DMS114 treated with DMSO at 0.1 percent for 48 hours (cell line): ENCODE measurements around the gene PRIMA1.

ENCODE experiments used
- DNase-seq: peaks from one replicate; lab custom pipeline; 2025; ENCODE audit not compliant: unreplicated experiment; lab: John Stamatoyannopoulos, UW

The PRIMA1 gene

DNA sequence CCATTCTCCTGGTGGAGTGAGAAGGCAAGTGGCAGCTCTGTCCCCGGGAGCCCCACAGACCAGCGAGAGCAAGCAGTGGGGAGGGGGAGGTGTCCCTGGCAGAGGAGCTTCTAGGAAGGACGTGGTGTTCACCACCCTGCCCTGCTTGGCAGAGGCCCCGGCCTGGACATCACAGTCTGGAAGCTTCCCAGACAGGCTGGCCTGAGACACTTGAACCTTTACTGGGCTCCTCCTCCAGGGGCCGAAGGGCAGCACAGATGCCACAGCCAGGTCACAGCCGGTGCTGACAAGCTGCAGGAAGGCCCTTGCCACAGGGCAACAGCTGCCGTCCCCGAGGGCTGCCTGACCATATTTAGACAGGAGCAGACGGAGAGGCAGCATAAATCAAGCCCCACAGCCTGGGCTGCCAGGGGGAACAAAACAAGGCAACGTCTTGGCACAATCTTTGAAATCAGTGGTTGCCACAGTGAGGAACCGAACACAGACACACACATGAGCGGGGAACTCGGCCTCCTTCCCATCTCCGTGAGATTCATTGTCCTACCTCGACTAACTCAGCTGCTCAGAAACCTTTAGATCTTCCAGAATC, 28.5 kb downstream of the PRIMA1 start:
- no peak for DNase-seq

DNA sequence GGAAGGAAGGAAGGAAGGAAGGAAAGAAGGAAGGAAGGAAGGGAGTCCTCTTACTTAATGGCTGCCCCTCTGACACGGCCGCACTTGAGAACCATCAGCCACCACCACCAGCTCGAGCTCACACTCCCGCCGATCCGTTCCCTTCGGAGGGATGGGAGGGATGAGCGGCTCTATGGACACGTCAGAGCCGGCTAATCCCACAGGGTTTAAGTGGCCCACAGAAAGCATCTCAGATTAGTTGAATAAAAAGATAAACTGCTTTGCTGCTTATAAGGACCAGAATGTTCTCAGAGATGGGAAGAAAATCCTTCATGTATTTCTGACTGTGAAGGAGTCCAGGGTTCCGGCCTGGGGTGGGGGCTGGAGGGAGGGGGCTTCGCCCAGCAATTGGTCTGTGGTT, 31.1 kb downstream of the PRIMA1 start:
- no peak for DNase-seq

DNA sequence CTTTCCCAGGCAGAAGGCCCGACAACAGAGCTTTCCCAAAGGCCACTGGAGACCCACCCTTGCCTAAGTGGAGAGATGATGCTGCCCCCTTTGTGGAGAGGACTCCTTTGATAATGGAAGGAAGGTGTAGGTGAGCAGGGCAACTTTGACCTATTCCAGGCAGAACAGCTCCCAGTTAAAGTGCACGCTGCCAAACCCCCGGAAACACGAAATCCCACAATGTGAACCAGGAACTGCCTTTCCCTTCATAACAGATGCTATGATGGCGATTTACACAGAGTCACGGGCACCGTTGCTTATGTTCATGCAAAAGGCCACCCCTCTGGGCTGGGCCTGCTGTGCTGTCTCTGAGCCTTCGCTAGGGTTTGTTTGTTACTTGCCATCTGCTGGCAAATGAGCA, 34.6 kb downstream of the PRIMA1 start:
- no peak for DNase-seq

DNA sequence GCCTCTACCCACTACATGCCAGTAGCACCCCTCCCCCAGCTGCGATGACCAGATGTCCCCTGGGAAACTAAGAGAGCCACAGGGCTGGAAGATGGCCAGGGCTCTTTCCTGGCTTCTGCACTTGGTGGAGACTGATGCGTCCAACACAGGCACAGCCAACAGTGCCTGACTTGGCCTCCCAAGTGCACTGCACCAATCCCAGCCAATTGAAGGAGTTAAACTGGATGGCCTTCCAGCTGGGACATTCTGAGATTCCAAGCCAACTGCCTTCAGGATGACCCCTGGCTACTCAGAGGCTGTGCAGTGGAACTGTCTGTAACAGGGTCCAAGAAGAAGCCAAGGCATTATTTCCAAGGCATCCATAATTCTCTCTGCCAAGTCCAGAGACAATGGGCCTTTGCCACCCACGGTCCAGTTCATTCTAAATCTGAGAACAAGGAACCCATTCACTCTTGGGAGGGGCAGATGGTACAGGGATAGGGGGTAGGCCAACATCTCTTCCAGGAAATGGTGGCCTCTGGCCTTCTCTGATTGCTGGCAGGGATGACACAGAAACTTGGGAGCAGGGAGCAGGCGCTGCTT, 35.2 kb downstream of the PRIMA1 start:
- no peak for DNase-seq

DNA sequence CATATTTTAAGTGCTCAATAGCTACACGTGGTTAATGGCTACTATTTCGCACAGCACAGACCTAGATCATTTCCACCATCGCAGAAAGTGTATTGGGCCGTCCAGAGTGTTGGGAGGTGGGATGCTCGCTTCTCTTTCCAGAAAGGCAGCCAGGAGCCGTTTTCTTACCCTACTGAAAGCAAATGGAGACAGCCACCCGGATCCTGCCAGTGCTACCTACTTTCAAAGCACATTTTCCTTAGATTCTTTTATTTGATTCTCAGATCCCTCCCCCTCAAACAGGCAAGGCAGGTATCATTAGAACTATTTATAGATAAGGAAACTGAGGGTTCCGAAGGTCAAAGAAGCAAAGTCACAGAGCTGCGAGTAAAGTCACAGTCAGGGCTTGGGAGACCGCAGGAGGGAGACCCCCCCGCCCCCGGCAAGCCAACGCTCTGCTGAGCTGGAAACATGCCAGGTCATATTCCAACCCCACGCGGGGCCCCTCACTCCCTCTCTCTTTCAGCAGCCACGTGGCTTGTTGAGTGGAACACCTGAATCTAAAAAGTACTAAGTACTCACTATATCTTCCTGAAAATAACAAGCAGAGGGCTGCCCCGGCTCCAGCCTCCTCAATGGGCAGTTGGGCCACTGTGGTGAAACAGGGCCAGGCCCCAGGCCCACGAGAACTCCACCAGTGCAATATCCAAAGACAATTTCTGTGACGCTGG, 36.2 kb downstream of the PRIMA1 start:
- no peak for DNase-seq

DNA sequence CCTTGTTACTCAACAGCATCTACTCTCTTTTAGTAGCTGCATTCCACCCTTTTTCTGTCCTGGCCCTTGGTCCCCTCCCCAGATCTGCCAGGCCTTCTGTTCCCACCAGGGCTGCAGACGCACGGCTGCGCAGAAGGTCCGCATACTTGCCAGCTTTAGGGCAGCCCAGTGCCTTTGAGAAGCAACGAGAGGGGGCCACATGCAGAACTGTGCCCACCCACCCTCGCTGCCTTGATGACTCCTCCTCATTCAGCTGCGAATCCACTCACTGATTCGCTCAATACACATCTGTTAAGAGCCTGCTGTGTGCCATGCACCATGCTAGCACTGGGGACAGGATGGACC, 39.2 kb downstream of the PRIMA1 start:
- no peak for DNase-seq

DNA sequence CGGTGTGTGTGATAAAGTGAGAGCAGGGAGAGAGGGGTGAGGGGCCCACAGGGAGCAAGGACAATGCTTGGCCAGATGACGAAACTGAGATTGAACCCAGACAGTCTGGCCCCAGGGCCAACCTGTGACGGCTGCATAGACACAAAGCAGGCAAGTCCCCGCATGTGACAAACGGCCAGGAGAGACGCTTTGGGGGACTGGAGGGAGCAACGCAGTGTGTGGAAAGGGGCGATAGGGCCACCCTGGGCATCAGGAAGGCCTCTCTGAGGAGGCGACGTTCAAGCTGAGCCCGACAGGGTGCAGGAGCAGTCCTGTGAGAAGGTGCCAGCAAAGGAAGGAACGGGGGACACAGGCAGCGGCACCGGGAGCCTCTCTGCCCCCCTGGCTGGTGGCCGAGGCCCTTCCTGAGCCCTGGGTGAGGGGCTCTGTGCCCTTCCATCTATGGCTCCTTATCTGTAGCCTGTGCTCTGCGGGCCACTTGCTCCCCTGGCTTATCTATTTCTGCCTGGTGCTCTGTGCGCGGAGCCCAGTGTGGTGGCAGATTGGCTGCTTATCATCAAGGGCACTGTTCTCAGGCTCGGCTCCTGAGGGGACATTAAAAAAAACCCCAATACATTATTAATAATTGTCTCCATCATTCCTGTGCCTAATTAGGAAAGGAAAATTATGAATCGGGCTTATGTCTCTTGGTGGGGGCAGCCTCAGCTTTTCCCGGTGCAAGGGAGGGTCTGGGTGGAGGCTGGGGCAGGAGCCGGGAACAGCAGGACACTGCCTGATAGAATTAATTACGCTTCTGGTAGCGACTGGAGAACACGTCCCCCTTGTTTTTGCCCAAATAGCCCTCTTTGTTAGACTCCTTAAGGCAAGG, 39.8 kb downstream of the PRIMA1 start:
- no peak for DNase-seq

DNA sequence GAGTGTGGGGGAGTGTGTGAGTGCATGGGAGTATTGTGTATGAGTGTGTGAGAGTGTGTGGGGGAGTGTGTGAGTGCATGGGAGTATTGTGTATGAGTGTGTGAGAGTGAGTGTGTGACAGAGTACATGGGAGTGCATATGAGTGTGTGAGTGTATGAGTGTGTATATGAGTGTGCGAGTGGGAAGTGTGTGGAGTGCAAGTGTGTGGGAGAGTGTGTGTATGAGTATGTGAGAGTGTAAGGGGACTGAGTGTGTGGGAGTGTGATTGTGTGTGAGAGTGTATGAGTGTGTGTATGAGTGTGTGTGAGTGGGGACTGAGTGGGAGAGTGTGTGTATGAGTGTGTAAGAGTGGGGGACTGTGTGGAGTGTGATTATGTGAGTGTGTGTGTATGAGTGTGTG, 40.7 kb downstream of the PRIMA1 start:
- DNase-seq = no peak

DNA sequence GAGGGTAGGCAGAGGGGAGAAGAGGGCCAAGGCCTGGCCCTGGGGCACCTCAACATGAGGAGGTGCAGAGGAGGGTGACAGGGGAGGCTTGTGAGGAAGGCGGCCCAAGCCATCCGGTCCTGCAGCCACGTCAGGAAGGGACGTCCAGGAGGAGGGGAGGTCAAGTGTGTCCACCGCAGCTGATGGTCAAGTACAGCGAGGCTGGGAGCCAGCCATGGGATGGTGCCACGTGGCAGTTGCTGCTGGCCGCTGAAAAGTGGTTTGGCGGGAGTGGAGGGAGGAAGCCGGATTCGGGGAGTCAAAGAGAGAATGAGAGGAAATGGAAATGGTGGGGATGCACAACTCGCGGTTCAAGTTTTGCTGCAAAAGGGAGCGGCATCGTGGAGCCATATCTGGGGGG, 41.2 kb downstream of the PRIMA1 start:
- DNase-seq = no peak

DNA sequence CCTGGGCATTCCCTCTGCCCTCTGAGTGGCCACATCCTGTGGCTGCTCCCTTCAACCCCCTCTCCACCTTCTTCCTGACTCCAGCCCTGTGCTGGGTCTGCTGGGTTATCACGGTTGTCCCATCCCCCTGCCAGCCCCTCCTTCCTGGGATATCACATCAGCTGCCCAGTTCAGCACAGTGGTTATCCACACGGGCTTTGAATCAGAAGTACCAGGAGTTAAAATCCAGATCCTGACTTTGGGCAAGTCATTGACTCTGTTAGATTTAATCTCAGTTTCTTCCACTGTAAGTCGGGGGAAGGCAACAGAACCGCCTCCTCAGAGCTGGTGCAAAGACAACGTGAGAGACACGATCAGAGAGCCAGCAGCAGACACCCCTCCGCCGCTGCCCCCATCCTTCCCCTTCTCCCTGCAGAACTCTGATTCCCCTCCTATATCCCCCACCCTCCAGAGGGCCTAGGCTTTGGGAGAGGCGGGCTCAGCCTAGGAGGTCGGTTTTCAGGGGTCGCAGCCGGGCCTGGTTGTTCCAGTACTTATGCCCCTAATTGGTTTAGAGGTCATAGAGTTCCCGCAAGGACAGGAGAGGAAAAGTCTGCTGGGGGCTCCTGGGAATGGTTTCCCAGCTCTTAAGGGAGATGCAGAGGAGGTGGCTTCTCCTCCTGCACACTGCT, 42.5 kb downstream of the PRIMA1 start:
- no peak for DNase-seq

DNA sequence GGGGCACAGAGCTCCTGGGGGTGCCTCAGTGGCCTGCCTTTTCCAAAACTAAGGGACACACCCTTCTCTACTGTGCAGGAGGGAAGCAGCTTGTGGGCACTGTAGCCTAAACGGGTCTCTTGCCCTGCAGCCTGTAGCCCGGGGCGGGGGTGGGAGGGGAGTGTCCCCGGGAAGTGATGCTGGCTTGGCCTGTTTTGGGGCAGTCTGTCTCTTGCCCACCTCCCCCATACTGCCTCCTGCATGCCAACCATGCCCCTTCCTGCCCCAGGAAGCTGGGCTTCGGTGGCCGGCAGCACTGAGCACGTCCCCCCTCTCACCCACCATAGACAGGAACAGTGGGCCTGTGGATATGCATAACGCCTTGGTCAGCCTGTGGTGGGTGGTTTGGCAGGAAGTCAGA, 43.4 kb downstream of the PRIMA1 start:
- no peak for DNase-seq

DNA sequence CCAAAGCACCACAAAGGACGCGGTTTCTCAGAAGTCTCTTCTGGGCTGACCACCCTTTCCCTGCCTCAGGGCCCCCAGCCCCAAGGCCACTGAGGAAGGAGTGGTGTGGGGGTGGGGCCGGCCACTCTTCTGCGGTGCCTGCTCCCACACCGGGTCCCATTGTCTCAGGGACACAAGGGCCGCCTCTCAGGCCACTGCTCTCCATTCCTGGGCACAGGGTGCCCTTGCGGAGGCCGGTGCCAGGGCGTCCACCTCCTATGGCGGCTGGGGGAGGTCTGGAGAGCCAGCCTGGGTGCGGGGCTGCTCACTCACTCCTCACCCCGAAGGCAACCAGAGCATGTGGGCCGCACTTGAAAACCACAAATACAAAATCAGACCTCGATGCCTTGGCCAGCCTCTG, 44.1 kb downstream of the PRIMA1 start:
- DNase-seq = no peak

DNA sequence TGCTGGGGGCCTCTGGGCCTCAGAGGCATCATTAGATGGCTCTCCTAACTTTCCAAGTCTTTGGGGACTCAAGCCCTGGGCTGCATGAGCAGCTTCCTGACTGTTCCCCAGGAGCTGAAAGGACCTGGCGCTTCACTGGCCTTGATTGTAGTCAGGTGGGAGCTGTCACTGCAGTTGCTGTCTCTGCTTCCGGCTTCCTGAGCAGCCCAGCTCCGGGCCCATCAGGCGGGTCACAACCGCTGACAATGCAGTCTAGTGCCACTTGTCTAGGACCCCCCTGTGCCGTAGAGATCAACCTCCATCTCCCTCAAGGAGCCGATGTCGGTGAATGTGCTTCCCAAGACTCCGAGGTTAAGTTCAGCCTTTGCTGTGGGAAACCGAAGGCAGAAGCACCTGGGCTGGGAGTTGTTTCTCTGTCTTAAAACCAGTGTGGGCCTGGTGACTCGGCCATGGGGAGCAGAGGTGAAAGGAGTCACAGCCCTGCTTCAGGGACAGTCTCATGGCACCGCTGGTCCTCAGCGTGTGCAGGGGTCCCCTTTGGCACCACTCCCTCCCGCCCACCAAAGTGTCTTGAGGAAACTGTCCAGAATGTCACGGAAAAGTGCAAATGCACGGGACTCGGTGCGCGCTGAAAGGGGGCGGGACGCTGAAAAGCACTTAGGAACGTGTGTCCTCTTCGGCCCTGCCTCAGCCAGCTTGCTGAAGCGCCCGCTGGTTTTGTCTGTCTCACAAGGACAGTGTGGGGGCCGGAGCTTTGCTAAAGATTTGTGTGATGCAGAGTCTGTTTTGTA, 44.8 kb downstream of the PRIMA1 start:
- DNase-seq = no peak

DNA sequence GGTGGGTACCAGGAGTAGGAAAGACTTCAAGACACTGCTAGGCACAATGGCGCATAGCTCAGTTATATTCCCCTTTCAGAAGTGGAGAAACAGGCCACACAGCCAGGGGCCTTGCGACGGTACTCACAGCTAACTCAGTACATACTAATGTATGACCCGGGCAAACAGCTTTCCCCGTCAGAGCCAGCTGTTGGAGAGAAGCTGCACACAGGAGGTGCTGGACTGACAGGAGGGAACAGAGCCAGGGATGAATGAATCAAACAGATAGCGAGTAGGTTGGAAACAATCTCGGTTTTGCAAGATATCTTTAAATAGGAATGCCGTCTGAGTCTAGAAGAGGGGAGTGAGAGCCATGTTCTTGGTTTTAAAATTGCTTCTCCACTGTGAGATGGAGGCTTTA, 45.5 kb downstream of the PRIMA1 start:
- DNase-seq = no peak

DNA sequence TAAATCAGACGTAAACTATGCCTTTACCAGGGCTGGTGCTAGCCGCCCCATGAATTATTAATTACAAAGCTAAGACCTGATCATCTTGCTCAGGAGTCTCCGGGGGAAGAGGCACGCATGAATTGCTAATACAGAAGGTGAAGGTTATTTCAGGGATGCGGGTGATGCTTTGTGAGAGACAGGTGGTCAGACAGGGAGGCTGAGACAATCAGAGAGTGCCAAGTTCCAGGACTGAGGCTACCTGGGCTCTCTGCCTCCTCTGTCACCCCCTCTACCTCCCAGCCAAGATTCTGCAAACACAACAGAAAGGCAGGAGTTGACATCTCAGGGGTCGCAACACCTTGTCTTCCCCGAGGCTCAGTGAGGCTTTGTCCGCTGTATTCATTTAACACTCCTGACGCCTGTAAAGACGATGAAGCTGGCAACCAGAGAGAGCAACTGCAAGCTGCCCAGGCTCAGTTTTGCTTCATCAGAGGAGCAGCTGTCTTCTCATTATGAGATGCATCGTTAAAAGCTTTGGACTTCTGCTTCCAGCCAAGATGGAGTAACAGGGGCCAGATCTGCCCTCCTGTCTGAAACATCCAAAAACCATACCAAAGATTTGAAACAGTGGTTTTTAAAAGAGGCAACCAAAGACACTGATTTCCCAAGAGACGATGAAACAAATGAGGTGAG, 46.6 kb downstream of the PRIMA1 start:
- DNase-seq = no peak

DNA sequence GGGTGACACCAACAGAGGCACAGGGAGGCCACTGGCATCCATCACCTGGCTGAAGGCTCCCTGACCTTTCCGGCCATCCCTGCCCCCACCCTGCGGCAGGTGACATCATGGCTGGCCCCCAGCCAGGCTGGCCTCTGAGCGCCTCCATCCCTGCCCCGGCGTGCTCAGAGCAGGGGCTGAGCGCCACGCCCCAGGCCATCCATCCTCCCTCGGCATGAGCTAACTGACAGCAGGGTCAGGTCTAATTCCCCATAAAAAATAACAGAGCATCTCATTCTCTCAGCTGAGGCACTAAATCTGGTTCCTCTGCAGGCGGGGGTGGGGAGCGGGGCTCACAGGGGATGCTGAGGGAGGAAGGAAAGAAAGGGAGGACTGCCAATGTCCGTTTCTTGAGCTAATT, 50.7 kb downstream of the PRIMA1 start:
- no peak for DNase-seq

DNA sequence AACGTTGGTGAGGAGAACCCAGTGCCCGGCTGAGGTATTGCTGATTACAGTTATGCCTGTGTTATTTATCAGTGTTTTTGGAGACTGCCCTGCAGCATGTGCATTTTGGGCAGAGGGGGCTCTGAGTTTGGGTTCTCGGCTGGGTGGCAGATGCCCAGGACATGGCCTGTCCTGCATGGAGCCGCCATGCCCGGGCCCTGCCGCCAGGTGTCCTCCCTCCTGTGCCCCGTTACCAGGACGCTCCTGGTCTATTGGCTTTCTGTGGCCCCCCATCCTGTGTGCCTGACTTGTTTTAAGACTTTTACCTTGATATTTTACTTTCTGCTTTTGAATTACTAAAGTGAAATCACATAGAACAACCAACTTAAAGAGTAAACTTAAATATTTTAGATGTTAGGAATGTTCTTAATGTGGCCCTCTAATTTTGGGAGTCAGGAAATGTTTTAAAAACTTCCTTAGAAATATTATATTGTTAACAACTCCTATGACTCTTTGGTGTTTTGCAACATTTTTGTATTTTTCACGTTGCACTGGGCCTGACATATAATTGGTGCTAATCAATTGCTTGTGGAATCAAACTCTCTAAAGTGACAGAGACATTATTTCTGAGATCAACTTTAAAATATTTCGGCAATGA, 51.8 kb downstream of the PRIMA1 start:
- DNase-seq = no peak

DNA sequence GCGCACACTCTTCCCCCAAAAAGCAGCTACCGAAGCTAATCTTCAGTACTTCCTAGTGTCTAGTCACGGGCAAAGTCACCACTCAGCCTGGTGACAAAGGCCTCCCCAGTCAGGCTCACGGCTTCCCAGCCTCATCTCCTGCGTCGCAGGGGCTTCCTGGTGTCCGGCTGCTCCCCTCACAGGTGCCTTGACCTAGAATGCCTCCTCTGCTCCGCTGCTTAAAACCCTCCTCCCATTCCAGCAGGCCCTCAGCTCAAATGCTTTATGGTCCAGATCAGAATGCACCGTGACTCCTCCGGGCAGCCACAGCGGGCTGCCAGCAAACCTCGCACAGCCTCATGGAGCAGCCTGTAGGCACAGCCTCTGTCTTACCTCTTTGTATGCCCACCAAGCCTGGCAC, 53.1 kb downstream of the PRIMA1 start:
- no peak for DNase-seq

DNA sequence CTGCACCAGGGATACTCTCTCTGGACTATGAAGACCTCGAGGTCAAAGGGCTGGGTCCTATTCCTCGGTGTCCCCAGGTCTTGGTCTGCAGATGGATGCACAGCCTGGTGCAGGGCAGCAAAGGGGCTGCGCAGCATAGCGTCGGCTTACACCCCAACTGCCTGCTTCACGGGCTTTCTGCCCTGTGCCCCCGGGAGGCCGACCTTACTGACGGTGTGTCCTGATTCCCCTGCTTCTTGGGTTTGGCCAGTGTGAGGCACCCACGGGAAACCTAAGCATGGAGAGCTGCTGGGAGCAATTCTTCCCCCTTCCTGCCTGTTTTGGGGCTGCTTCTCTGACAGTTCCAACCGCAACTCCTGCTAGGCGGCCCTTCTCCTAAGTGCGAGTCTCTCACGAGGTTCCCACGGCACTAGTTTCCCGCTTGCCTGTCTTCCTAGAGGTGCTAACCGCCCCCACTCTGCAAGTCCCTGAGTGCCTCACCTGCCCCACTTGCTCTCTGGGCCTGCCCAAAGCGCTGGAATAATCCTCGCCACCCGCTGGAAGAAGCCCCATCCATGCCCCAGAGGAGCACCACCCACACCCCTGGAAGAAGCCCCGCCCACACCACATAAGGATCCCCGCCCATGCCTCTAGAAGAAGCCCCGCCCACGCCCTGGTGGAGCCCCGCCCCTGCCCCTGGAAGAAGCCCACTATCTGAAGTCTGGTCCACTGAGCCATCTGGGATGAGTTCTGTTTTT, 54.0 kb downstream of the PRIMA1 start:
- no peak for DNase-seq
